Activated CD4-positive, alpha-beta T cell treated with anti-CD3 and anti-CD28 coated beads, Interleukin-2, amount 50 U/mL, for 4 hours (primary cell): ENCODE measurements around the gene DENND2C.

Experiments used
- DNase-seq, 2 experiments: peaks; one replicate each; pipeline ENCODE4 v3.0.0-alpha.2; 2020

Gene DENND2C

GRCh38 chr1:114535401-114535800 lies 134.4 kb downstream of the DENND2C start:
- DNase-seq, result no peak
